Endodermal cell (in vitro differentiated cells): Measurements from ENCODE around the gene MYBPC2. TPM values are rescaled to one million over a fixed set of nuclear protein-coding genes. Genes with fewer than 3 reads are reported as not detected.
A peak's percentile ranks its signal among the peaks of the same experiment; 100 is the strongest.

Source experiments
- DNase-seq: peaks from one replicate; pipeline ENCODE4 v3.0.0-alpha.2; 2017
- H3K27ac ChIP-seq: 2 replicates; pipeline ENCODE4 v1.5.1; 2013; ENCODE audit warnings: mild to moderate bottlenecking, low read depth, low read length, moderate library complexity
- H3K27me3 ChIP-seq: 2 replicates; pipeline ENCODE4 v1.6.1; 2013; ENCODE audit warnings: mild to moderate bottlenecking, low read length, moderate library complexity; ENCODE audit not compliant: insufficient read depth, control insufficient read depth, poor library complexity, severe bottlenecking
- H3K36me3 ChIP-seq: 2 replicates; pipeline ENCODE4 v1.7.0; 2013; ENCODE audit warnings: mild to moderate bottlenecking, low read length, moderate library complexity; ENCODE audit not compliant: control insufficient read depth, insufficient read depth
- H3K4me1 ChIP-seq: one replicate; pipeline ENCODE4 v1.7.0; 2013; ENCODE audit warnings: low read length; ENCODE audit not compliant: control insufficient read depth, insufficient read depth
- H3K4me3 ChIP-seq: 2 replicates; pipeline ENCODE4 v1.5.1; 2013; ENCODE audit warnings: mild to moderate bottlenecking, low read length, moderate library complexity
- H3K9ac ChIP-seq: 2 replicates; pipeline ENCODE4 v1.6.1; 2013; ENCODE audit warnings: mild to moderate bottlenecking, low read length, moderate library complexity; ENCODE audit not compliant: poor library complexity, severe bottlenecking; ENCODE audit errors: extremely low read depth
- H3K9me3 ChIP-seq: 2 replicates; pipeline ENCODE4 v1.6.1; 2013; ENCODE audit warnings: mild to moderate bottlenecking, low read length, moderate library complexity; ENCODE audit not compliant: control insufficient read depth
- H3K27ac Mint-ChIP-seq: 2 replicates; pipeline ENCODE4 v1.8.0; 2020; ENCODE audit warnings: mixed read lengths
- H3K27me3 Mint-ChIP-seq: 2 replicates; pipeline ENCODE4 v1.8.0; 2021; ENCODE audit warnings: mild to moderate bottlenecking, mixed read lengths; ENCODE audit not compliant: insufficient read depth
- H3K36me3 Mint-ChIP-seq: 2 replicates; pipeline ENCODE4 v1.8.0; 2020; ENCODE audit warnings: low read depth, mixed read lengths
- H3K4me1 Mint-ChIP-seq: 2 replicates; pipeline ENCODE4 v1.8.0; 2020; ENCODE audit warnings: mixed read lengths
- H3K4me3 Mint-ChIP-seq: 2 replicates; pipeline ENCODE4 v1.8.0; 2020; ENCODE audit warnings: mild to moderate bottlenecking, moderate library complexity, mixed read lengths
- H3K9me3 Mint-ChIP-seq: 2 replicates; pipeline ENCODE4 v1.8.0; 2020; ENCODE audit warnings: mild to moderate bottlenecking, mixed read lengths
- CTCF ChIP-seq: fragments of 200-600 bp; sonication (generic); conservative IDR thresholded peaks from 2 replicates; pipeline ENCODE4 v1.5.0; 2021; ENCODE audit warnings: antibody characterized with exemption, mild to moderate bottlenecking
- WGBS, 2 experiments: methylation state at CpG; one replicate each; pipeline versions ENCODE4 v1.1.5 to v1.1.7; 2013; ENCODE audit warnings: missing lambda C conversion rate in 2 of 2, mixed read lengths in 1 of 2; ENCODE audit not compliant: insufficient coverage in 1 of 2, insufficient read length in 1 of 2; 5-methylcytosine and 5-hydroxymethylcytosine counted together
- total RNA-seq, 2 donors: library from RNA; stranded (reverse); fragmentation: NEBNext Ultra II Directional in 1 of 2; extraction: Animal tissue kit (Norgen Biotek cat#: 25700) in 1 of 2; gene quantifications; 2 replicates in 1 of 2; 3 replicates in 1 of 2; pipeline ENCODE4 v1.2.1, GENCODE V29; 2021

Gene MYBPC2
- total RNA-seq, 2 donors from 2014 or later: 1.9 to 2.3 TPM

GRCh38 chr19:50423279-50424113, 9.2 kb upstream of the MYBPC2 start:
- H3K36me3 Mint-ChIP-seq: no peaks in the 10 kb centered on the region
- Histone ChIP-seq H3K4me1 (no peaks in the 10 kb centered on the region), H3K9ac (no peak overlapping the region), H3K36me3 (no peaks in the 10 kb centered on the region), H3K9me3 (no peaks in the 10 kb centered on the region), H3K27ac (no peak overlapping the region), H3K4me3 (no peak overlapping the region), H3K27me3 (peaks cover 20% of the 10 kb centered on the region)
- no peak for TF ChIP-seq CTCF
- H3K9me3 Mint-ChIP-seq: no peaks in the 10 kb centered on the region
- 90 to 93% methylated on average over 10 to 22 of the region's 22 CpGs for WGBS, 2 experiments
- H3K27me3 Mint-ChIP-seq: peaks cover 16% of the 10 kb centered on the region
- H3K4me3 Mint-ChIP-seq: no peak overlapping the region
- no peak overlapping the region for H3K27ac Mint-ChIP-seq
- peaks cover 11% of the 10 kb centered on the region for H3K4me1 Mint-ChIP-seq
- no peak for DNase-seq

- Mint-ChIP-seq H3K27me3 (peaks cover 24% of the 10 kb centered on the region), H3K27ac (no peak overlapping the region), H3K9me3 (no peaks in the 10 kb centered on the region), H3K4me3 (no peak overlapping the region), H3K4me1 (no peaks in the 10 kb centered on the region), H3K36me3 (no peaks in the 10 kb centered on the region)
- Histone ChIP-seq H3K9me3 (no peaks in the 10 kb centered on the region), H3K4me3 (no peak overlapping the region), H3K9ac (no peak overlapping the region), H3K27me3 (no peaks in the 10 kb centered on the region), H3K27ac (no peak overlapping the region), H3K36me3 (no peaks in the 10 kb centered on the region), H3K4me1 (no peaks in the 10 kb centered on the region)
- no peak for DNase-seq
- WGBS, 2 experiments: 66 to 75% methylated on average over 4 to 7 of the region's 7 CpGs
- TF ChIP-seq CTCF: no peak
Observed at GRCh38 chr19:50425581-50425980, 7.1 kb upstream of the MYBPC2 start.

- no peaks in the 10 kb centered on the region for H3K36me3 Mint-ChIP-seq
- peak overlapping the region; percentile 44 for H3K4me3 Mint-ChIP-seq
- peaks cover 8% of the 10 kb centered on the region for H3K4me1 Mint-ChIP-seq
- WGBS, 2 experiments: 90 to 93% methylated on average over 14 to 24 of the region's 26 CpGs
- H3K9me3 Mint-ChIP-seq: no peaks in the 10 kb centered on the region
- Histone ChIP-seq H3K27ac (no peak overlapping the region), H3K9me3 (no peaks in the 10 kb centered on the region), H3K4me3 (no peak overlapping the region), H3K4me1 (no peaks in the 10 kb centered on the region), H3K36me3 (no peaks in the 10 kb centered on the region), H3K27me3 (no peaks in the 10 kb centered on the region), H3K9ac (no peak overlapping the region)
- peaks cover 34% of the 10 kb centered on the region for H3K27me3 Mint-ChIP-seq
- DNase-seq: no peak
- no peak for TF ChIP-seq CTCF
- no peak overlapping the region for H3K27ac Mint-ChIP-seq
Observed at GRCh38 chr19:50427318-50427925, 5.3 kb upstream of the MYBPC2 start.
